Astrocyte (in vitro differentiated cells and primary cell): ENCODE measurements around the gene EHD4.

Source experiments
- CTCF ChIP-seq: IDR thresholded peaks from 2 replicates; pipeline ENCODE4 v1.5.1; 2011; ENCODE audit warnings: low read depth, mild to moderate bottlenecking, inconsistent platforms, low read length, moderate library complexity; ENCODE audit not compliant: insufficient read depth
- EZH2 ChIP-seq: IDR thresholded peaks from 2 replicates; pipeline ENCODE4 v1.6.1; 2012; ENCODE audit warnings: mild to moderate bottlenecking, low read length, inconsistent platforms; ENCODE audit not compliant: insufficient read depth

GRCh38 chr15:41885841-41886240 is 86.5 kb downstream of the EHD4 start:
- no peak for TF ChIP-seq CTCF
- TF ChIP-seq EZH2: no peak
